HG03103 (cell line): ENCODE data around the gene AFF1.
"Not testable (repeated sequence)": the region's sequence is repeated elsewhere in the genome, so short reads cannot be mapped to it uniquely, and the experiment has no call there.

Experiments
- ATAC-seq: cut with Tn5 transposase; IDR thresholded peaks from one replicate; pipeline ENCODE4 v1.9.1; 2021; ENCODE audit warnings: low read depth; ENCODE audit not compliant: unreplicated experiment

AFF1 gene

DNA sequence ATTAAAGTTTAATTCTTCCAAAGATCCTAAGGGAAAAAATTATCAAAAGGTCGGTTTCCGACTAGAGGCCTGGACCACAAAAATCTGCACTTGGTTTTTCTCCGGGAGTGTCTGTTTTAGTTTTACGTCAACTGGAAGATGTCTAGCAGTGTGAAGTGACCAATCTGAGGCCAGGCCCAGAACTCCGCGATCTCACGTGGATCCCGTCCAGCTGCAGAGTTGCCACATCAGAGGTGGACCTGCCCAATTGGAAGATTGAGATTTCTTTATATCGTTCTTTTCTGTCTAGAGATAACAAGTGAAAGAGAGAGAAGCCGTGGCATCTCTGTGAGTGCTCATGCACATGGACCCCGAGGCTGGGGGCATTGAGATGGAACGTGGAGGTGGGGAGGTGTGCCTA, 115.8 kb downstream of the AFF1 start:
- no peak for ATAC-seq

DNA sequence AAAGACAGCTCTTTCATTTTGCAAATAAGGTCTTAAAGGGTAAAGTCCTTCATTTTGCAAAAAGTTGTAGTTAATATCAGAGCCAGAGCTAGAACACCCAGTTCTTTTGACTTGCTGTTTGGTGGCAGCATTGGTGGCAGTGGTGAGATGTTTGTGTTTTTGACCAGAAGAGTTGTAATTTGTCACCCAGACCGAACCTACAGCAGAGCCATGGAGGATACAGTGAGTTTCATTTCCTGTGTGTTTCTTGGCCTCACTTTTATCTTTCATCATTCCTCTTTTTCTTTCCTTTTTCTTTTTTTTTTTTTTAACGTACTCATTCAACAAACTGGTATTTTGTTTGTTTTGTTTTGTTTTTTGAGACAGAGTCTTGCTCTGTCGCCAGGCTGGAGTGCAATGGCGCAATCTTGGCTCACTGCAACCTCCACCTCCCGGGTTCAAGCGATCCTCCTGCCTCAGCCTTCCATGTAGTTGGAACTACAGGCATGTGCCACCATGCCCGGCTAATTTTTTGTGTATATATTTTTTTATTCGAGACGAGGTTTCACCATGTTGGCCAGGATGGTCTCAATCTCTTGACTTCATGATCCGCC, 116.4 kb downstream of the AFF1 start:
- no peak for ATAC-seq

DNA sequence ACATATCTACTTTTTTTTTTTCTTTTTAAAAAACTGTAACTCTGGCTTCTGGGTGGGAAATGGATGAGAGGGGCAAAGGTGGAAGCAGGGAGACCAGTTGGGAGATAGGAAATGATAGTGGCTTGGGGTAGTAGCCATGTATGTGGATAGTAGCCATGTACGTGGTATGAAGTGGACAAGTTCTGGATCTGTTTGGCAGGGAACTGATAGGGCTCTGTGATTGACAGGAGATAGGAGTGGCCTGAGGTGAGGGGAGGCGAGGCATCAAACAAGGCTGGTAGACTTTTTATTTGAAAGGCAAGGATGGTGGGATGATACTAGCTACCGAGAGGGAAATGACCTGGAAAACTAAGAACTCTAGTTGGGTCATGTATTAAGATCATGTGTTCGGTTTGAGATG, 117.8 kb downstream of the AFF1 start:
- ATAC-seq: no peak

DNA sequence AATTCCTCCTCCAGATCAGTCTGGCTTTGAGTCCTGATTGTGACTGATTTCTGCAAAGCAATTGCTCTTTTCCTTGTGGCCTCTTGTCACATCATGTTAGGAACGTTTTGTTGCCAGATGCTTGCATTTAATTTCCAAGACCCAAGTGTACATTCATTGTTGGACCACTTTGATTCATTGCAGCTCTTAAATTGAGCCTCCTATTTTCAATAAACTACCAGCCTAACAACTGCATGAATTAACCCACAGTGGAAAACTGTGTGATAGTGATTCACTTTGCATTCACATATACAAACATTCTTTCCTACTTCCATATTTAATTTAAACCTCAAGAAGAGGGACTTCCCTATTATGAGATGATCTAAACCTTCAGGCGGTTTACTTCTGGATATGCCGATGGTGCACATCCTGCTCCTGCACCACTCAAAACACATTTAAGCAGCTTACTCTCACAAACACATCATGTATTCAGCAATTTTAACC, 118.4 kb downstream of the AFF1 start:
- no peak for ATAC-seq

DNA sequence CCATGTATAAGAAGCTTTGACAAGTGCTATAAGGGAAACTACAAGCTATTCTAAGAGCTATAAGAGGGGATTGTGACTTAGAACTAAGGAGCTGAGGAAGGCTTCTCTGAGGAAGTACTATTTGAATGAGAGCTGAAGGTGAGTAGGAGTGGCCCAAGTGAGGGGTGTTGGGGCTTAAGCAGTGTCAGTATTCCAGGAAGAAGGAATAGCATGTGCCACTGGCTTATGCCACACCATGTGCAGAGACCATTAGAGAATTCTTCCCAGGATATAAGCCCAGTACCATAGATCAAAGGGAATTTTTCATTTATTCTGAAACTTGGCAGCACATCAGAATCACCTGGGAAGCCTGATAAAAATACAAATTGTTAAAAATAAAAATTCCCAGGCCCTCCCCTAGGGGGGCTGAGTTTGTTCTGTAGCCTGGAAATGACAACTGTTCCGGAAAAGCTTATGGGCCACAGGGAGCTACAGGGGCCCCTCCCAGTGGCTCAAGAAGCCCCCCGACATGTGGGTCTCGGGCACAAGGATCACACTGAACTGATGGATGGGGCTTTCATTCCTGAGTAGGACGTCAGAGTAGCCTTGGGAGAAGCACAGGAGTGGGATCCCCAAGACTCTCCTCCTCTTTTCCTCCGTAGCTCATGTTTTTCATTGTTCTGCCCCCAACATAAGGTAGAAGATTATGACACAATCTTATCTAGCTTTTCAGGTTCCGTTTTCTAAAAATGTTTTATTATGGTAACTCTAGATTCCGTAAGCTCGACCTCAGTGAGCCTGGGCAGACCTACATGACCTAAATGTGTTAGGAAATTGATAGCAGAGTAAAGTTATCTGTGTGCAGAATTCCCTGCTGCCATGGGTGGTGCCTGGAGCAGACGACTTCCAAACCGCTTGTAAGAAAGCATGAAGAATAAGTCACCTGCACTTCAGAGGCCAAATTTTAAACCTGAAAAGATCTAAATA, 119.3 kb downstream of the AFF1 start:
- no peak for ATAC-seq

DNA sequence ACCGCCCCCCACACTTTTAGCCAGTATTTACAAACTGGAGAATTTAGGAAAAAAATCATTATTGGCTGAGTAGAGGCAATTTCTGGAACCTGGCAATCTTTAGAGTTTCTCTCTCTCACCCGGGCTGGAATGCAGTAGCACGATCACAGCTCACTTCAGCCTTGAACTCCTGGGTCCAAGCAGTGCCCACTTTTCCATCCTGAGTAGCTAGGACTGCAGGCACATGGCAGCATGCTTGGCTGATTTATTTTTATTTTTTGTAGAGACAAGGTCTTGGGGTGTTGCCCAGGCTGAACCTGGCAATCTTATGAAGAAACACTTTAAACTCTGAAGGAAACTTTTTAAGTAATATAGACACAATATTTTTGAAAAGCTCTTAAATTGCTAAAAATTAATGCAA, 120.1 kb downstream of the AFF1 start:
- ATAC-seq: no peak

DNA sequence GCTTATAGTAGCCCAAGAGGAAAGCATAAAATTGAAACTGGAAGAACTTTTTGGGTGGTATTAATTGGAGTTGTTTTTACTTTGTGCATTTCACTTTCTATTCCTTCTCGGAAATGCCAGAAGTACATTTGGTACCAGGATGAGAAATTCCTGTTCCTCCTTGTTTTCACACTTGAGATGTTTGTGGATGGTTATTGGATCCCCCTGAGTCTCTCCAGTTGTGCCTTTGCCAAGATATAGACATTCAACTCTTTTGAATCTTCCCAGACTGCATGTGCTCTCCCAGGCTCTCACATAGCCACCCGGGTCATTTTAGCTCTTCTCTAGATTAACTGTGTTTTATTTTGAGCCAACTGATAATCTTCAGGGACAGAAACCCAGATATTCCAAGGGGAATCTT, 120.5 kb downstream of the AFF1 start:
- ATAC-seq: no peak

DNA sequence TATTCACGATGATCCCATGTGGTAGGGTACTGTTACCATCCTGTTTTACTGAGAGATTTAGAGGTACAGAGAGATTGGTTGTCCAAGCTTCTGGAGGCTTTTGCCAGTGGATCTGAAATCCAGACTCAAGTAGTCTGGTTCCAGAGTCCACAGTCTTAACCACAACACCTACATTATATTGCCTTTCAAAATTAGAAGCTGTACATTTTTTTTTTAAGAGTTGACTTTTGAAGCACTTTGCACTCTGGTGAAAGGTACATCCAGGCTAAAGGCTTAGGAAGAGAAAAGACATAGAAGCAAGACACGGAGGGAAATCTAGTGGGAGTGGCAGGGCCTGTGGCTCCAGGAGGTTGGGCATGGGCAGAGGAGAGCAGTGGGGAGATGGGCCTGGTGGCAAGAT, 122.1 kb downstream of the AFF1 start:
- no peak for ATAC-seq

DNA sequence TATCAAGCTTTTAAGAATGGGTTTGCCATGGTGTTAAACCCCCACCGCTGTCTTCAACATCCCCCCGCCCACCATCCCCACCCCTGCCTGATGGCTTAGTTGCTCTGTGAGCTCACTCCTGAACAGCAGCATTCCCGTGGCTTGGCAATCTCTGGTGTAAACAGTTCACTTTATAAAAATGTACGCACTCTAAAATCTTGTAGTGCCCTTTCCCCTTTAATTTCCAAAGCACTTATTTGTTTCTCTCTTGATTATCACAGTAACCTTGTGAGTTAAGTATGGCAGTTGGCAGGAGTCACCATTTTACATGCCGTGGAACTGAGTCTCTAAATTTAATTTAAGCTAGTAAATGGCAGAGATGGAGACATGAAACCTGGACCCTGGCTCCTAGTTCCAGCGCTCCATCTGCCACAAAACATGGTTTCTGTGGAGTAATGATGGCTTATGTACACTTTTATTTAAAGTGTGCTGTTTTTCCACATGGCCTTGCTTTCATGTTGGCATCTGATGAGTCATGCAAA, 123.1 kb downstream of the AFF1 start:
- no peak for ATAC-seq

DNA sequence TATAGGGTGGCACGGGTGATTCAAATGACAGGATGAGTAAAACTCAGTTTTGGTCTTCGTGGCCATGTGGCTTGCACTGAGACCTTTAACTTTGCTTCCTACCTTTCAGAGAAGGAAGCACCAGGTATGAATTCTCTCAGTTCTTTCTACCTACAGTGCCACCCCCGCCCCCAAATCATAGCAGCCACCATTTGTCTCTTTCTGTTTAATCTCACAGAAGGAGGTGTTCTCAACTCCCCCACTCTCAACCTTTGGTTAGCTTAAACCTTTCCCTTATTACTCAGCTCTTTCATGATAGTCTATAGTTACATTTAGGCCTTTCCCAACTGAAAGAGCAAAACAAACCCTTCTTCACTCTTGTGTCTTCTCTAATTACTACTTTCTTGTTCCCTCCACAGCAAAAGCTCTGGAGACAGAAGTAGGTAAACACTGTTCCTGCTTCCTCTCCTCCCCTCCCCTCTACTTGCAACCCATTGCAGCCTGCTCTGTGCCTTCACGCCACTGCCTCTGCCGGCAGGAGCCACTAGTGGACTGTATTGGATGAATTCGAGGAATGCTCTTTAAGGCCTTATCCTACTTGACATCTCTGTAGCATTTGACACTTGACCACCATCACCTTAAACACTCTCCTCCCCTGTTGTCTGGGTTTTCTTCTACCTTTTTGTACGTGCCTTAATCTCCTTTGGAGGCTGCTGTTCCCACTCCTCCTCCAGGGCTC, 123.7 kb downstream of the AFF1 start:
- no peak for ATAC-seq

DNA sequence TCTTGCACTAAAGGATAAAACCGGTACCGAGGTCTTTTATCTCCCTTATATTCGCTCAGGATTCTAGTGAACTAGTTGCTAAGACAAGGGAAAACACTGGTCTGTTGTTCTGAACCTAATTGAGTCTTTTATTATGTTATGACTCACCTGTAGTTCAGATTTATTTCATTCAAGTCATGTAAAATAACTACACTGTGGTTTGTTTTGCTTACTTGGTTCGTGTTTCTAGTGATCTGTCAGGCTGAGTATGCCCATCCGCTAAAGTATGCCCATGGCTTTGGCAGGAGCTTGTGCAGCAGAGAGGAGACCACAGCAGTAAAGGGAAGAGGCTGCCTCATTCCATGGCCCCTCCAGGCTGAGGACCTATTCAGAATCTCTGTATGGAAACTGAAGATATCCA, 126.1 kb downstream of the AFF1 start:
- no peak for ATAC-seq

DNA sequence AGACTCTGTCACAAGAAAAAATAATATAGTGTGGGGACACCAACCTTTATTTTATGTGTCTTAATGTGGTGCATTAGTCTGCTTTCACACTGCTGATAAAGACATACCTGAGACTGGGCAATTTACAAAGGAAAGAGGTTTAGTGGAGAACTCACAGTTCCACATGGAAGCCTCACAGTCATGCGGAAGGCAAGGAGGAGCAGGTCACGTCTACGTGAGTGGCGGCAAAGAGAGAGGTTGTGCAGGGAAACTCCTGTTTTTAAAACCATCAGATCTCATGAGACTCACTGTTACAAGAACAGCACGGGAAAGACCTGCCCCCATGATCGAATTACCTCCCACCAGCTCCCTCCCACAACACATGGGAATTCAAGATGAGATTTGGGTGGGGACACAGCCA, 130.2 kb downstream of the AFF1 start:
- ATAC-seq: no peak

DNA sequence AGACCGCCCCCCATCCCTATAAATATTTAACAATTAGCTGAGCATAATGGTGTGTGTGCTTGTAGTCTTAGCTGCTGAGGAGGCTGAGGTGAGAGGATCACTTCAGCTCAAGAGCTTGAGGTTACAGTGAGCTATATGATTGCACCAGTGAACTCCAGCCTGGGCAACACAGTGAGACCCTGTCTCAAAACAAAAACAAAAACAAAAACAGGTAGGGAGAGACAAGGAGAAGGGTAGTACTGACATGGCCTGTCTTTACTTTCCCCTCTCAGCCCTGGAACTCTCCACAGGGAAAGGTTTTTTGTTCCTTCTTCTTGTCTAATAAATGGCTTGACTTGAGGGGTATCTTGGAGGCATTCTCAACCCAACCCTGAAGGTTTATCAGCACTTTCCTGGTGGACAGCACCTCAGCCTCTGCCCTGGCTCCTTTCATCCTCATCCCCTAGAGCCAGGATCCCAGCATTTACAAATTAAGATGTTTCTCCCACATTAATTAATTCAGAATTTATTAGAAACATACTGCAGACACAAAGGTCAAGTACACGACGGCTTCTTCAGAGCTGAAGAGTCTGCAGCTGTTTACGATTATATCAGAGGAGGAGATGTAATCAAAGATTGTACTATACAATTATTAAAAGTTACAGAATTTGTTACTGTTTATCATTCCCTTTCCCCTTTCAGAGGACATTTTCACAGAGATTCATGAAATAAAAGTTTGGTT, 131.8 kb downstream of the AFF1 start:
- ATAC-seq: no peak

DNA sequence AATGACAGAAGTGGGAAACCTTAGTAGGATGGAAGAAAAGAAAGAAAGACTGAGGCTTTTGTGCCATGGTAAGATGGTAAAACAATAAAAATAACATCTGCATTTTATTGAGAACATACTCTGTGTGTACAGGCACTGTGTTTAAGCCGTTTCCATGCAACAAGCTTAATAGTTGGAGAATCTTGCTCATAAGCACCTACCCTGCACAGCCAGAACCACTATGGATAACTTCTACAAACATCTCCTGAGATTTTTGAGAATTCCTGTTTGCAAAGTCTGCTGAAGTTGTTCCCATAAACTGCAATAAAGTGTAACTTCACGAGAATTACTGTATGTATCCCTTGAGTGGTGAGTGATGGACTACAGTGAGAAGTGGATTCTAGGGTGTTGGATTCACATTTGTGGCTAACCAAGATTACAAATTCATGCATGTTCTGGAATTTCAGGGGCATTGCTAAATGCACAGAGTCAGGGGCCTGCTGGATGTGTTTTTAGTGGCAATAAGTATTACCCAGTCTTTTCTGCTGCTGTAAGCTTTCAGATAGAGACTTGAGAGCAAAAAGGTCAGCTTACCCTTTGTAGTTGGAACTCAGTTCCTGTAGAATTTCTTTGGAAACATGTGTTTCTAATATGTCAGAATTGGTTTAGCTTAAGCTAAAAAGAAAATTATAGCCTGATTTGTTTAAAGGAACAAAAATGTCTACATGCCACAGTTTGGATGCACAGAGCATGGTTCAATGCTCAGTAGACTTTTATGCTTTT, 132.5 kb downstream of the AFF1 start:
- ATAC-seq: no peak

DNA sequence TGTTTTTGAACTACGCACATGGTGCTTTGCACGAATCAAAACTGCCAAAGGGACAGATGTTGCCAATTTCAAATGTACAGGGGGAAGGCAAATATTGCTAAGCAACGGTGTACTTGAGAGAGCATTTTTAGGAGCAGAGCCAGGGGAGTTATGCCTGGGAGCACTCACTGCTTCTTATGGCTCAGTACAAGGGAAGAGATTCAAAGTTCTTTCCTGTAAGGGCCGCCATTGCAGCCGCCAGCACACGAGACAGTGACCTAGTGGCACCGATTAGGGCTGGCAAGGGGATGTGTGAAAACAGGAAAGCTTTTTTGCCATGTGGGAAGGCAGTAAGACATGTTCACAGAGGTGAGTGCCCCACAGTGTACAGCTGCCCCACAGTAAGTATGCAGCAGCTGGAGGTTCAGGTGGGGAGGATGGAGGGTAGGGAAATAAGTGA, 133.8 kb downstream of the AFF1 start:
- no peak for ATAC-seq

DNA sequence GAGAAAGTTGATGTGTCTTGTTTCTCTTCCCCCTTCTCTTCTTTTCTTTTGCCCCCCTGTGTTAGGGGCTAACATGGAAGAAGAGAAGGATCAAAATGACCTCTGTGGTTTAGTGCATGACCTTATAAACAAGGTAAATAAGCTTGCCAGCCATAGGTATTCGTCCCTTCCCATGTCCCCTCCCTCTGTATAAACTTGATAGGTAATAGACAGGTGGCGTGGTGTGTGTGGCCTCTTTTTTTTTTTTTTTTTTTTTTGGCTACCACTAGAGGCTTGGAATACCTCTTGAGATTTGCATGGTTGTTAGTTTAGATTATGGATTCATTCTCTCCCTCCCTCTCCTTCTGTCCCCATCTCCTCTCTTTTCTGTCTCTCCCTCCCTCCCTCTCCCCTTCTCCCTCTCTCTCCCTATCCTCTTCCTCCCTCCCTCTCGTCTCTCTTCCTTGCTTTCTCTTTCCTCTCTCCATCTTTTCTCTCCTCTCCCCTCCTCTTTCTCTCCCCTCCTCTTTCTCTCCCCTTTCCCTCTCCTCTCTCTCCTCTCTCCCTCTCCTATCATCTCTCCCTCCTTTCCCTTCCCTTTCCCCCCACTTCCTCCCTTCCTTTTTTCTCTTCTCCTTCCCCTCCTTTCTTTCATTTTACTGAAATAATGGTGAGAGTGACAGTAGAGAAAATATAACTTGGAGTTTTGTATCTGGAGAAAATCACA, 134.4 kb downstream of the AFF1 start:
- ATAC-seq: no peak

DNA sequence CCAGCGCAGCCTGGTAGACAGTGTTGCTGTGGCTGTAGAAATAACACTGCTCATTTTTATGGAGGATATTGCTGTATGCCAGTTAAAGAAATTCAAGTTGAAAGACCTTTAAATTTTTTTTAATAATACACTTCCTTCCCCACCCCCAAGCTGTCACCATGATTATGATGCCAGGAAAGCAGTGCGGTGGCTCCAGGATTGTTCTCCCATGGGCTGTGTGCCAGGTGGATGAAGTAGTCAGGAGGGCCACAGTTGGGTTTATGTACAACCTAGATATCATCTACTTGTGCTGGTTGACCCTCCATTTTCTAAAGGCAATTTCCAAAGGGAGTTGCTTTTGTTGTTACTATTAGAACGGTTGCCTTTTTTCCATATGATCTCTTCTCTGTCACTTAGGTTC, 136.6 kb downstream of the AFF1 start:
- no peak for ATAC-seq

DNA sequence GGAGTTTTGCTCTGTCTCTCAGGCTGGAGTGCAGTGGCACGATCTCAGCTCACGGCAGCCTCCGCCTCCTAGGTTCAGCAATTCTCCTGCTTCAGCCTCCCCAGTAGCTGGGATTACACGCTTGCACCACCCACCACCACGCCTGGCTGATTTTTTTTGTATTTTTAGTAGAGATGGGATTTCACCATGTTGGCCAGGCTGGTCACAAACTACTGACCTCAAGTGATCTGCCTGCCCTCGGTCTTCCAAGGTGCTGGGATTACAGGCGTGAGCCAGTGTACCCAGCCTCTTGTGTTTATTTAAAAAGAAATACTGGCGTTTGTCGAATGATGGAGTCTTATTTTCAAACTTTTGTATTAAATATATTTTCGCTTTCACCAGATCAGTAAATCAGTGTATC, 137.7 kb downstream of the AFF1 start:
- ATAC-seq: not testable (repeated sequence)
